HuH-7 (cell line): ENCODE measurements around the gene TEX13A.
A peak's percentile ranks its signal among the peaks of the same experiment; 100 is the strongest.
"Not testable (repeated sequence)": the region's sequence is repeated elsewhere in the genome, so short reads cannot be mapped to it uniquely, and the experiment has no call there.

Experiments used
- DNase-seq: peaks from one replicate; pipeline ENCODE4 v3.0.0; 2011; ENCODE audit warnings: low spot score

The TEX13A gene

GRCh38 chrX:105220636-105221035 is at the start of gene TEX13A:
TEX13A (minus strand) TSS chrX:105220694; CDS start chrX:105220397, 297 bp downstream.
- no peak for DNase-seq

- DNase-seq: no peak
Measured at GRCh38 chrX:105269386-105269785, 48.9 kb upstream of the TEX13A start.

GRCh38 chrX:105267167-105267566 is 46.7 kb upstream of the TEX13A start:
- DNase-seq: no peak

GRCh38 chrX:105266456-105266855 is 46.0 kb upstream of the TEX13A start:
- DNase-seq: no peak

GRCh38 chrX:105265093-105265492 is 44.6 kb upstream of the TEX13A start:
- DNase-seq: no peak

GRCh38 chrX:105263801-105264200 is 43.3 kb upstream of the TEX13A start:
- DNase-seq: no peak

GRCh38 chrX:105263171-105263570 is 42.7 kb upstream of the TEX13A start:
- DNase-seq: no peak

- no peak for DNase-seq
Measured at GRCh38 chrX:105260291-105261043, 40.0 kb upstream of the TEX13A start.

- no peak for DNase-seq
Measured at GRCh38 chrX:105241056-105241455, 20.6 kb upstream of the TEX13A start.

- not testable (repeated sequence) for DNase-seq
Measured at GRCh38 chrX:105237407-105237806, 16.9 kb upstream of the TEX13A start.

- DNase-seq: no peak
Measured at GRCh38 chrX:105229146-105229545, 8.7 kb upstream of the TEX13A start.

GRCh38 chrX:105228602-105229001 is 8.1 kb upstream of the TEX13A start:
- no peak for DNase-seq

- DNase-seq: no peak
Measured at GRCh38 chrX:105226499-105226898, 6.0 kb upstream of the TEX13A start.

GRCh38 chrX:105221374-105221773 is 880 bp upstream of the TEX13A start:
- no peak for DNase-seq

- DNase-seq: no peak
Measured at GRCh38 chrX:105219454-105220401, 766 bp downstream of the TEX13A start.

- no peak for DNase-seq
Measured at GRCh38 chrX:105211066-105211575, 9.4 kb downstream of the TEX13A start.

- no peak for DNase-seq
Measured at GRCh38 chrX:105210258-105210657, 10.2 kb downstream of the TEX13A start.

- no peak for DNase-seq
Measured at GRCh38 chrX:105209406-105209805, 11.1 kb downstream of the TEX13A start.

GRCh38 chrX:105191878-105192277 is 28.6 kb downstream of the TEX13A start:
- DNase-seq: peak; percentile 20

GRCh38 chrX:105190252-105190853 is 30.1 kb downstream of the TEX13A start:
- no peak for DNase-seq

- DNase-seq: no peak
Measured at GRCh38 chrX:105189093-105189492, 31.4 kb downstream of the TEX13A start.

- no peak for DNase-seq
Measured at GRCh38 chrX:105179644-105180043, 40.9 kb downstream of the TEX13A start.
